HepG2 (cell line): ENCODE results near the gene STYXL2. TPM values are rescaled to one million over a fixed set of nuclear protein-coding genes. Genes with fewer than 3 reads are reported as not detected.

Experiments used
- GABPB1 ChIP-seq: IDR thresholded peaks from 2 replicates; pipeline ENCODE4 v1.6.1; 2016; ENCODE audit warnings: mild to moderate bottlenecking, missing genetic modification reagents, moderate library complexity, missing compliant biosample characterization
- GTF3A ChIP-seq: sonication (generic); formaldehyde crosslinking; conservative IDR thresholded peaks from 2 replicates; pipeline ENCODE4 v1.4.0; 2020; ENCODE audit warnings: mild to moderate bottlenecking, missing genetic modification reagents
- KDM2A ChIP-seq: sonication (generic); formaldehyde crosslinking; IDR thresholded peaks from 2 replicates; pipeline ENCODE4 v1.4.0; 2020; ENCODE audit warnings: low read depth, missing genetic modification reagents, borderline replicate concordance
- MAFF ChIP-seq: IDR thresholded peaks from 2 replicates; pipeline ENCODE4 v1.6.1; 2011; ENCODE audit warnings: low read depth, low read length, improper control_type of control experiment
- MEIS1 ChIP-seq: sonication (generic); formaldehyde crosslinking; IDR thresholded peaks from 2 replicates; pipeline ENCODE4 v1.9.0; 2021; ENCODE audit warnings: mild to moderate bottlenecking, missing genetic modification reagents, moderate library complexity, borderline replicate concordance
- NCOA1 ChIP-seq: sonication (generic); formaldehyde crosslinking; IDR thresholded peaks from 2 replicates; pipeline ENCODE4 v1.9.0; 2021; ENCODE audit warnings: missing genetic modification reagents
- NR2C2 ChIP-seq: sonication (generic); formaldehyde crosslinking; IDR thresholded peaks from 2 replicates; pipeline ENCODE4 v1.4.0; 2020; ENCODE audit warnings: missing genetic modification reagents, mild to moderate bottlenecking, moderate library complexity, borderline replicate concordance
- RXRB ChIP-seq: IDR thresholded peaks from 2 replicates; pipeline ENCODE4 v1.6.1; 2016; ENCODE audit warnings: borderline replicate concordance, missing genetic modification reagents, missing compliant biosample characterization
- SNAI1 ChIP-seq: sonication (generic); formaldehyde crosslinking; IDR thresholded peaks from 2 replicates; pipeline ENCODE4 v1.5.0; 2020; ENCODE audit warnings: mild to moderate bottlenecking, missing genetic modification reagents, borderline replicate concordance
- SP2 ChIP-seq: sonication (generic); formaldehyde crosslinking; IDR thresholded peaks from 2 replicates; pipeline ENCODE4 v1.5.1; 2020; ENCODE audit warnings: mild to moderate bottlenecking, missing genetic modification reagents
- TARDBP ChIP-seq: sonication (generic); formaldehyde crosslinking; IDR thresholded peaks from 2 replicates; pipeline ENCODE4 v1.8.0; 2022; ENCODE audit warnings: mild to moderate bottlenecking, missing genetic modification reagents
- USF2 ChIP-seq, 2 experiments: sonication (generic) in 1 of 2; formaldehyde crosslinking in 1 of 2; IDR thresholded peaks; 2 replicates each; pipeline versions ENCODE4 v1.5.1 to v1.6.1; 2011 to 2020; ENCODE audit warnings: borderline replicate concordance in 1 of 2, low read depth in 1 of 2, low read length in 1 of 2, mild to moderate bottlenecking in 1 of 2, missing genetic modification reagents in 1 of 2, moderate library complexity in 1 of 2
- ZBED4 ChIP-seq: sonication (generic); formaldehyde crosslinking; IDR thresholded peaks from 2 replicates; pipeline ENCODE4 v1.4.0; 2020; ENCODE audit warnings: missing genetic modification reagents, borderline replicate concordance
- ZBTB7A ChIP-seq: sonication (generic); formaldehyde crosslinking; IDR thresholded peaks from 2 replicates; pipeline ENCODE4 v1.8.0; 2022; ENCODE audit warnings: mild to moderate bottlenecking, missing genetic modification reagents
- ZNF280D ChIP-seq: sonication (generic); formaldehyde crosslinking; IDR thresholded peaks from 2 replicates; pipeline ENCODE4 v1.5.1; 2020; ENCODE audit warnings: mild to moderate bottlenecking, missing genetic modification reagents
- ZNF331 ChIP-seq: sonication (generic); formaldehyde crosslinking; IDR thresholded peaks from 2 replicates; pipeline ENCODE4 v1.4.0; 2020; ENCODE audit warnings: missing genetic modification reagents
- ZNF383 ChIP-seq: sonication (generic); formaldehyde crosslinking; IDR thresholded peaks from 2 replicates; pipeline ENCODE4 v1.4.0; 2020; ENCODE audit warnings: missing genetic modification reagents, mild to moderate bottlenecking, borderline replicate concordance
- ZSCAN20 ChIP-seq: sonication (generic); formaldehyde crosslinking; IDR thresholded peaks from 2 replicates; pipeline ENCODE4 v1.4.0; 2020; ENCODE audit warnings: missing genetic modification reagents, mild to moderate bottlenecking, borderline replicate concordance
- polyA plus RNA-seq, 8 experiments: library from polyadenylated mRNA; depleted of rRNA in 3 of 8; stranded (reverse) in 7 of 8; unstranded in 1 of 8; fragments of >200 nt; fragmentation: Illumina TruSeq in 4 of 8; extraction: Trizol in 4 of 8; gene quantifications; 2 replicates each; pipeline versions ENCODE4 v1.2.1 to v1.2.3, GENCODE V29; 2011 to 2016; ENCODE audit warnings: low read depth in 4 of 8, missing spikeins in 1 of 8, mixed read lengths in 1 of 8; ENCODE audit not compliant: insufficient read depth in 1 of 8
- total RNA-seq, 5 experiments: library from RNA; depleted of rRNA; stranded (reverse); fragments of >200 nt; fragmentation: Illumina TruSeq; extraction: Trizol; gene quantifications; 2 replicates each; pipeline ENCODE4 v1.2.3, GENCODE V29; 2016; ENCODE audit warnings: low read depth in 1 of 5
- TF ChIP-seq, protein P1 (sequence below): IDR thresholded peaks from 2 replicates; pipeline ENCODE4 v1.6.1; 2016; ENCODE audit warnings: missing genetic modification reagents, missing compliant biosample characterization

STYXL2 gene
- total and polyA plus RNA-seq, 2 of the 13 experiments (the other 11 are each of a cell fraction or from before 2014, with no cell fraction given): not detected

- TF ChIP-seq ZBED4 (CRISPR knock-in tag) (peak; percentile 62; the same call in 1 of the 2 replicates), ZSCAN20 (CRISPR knock-in tag) (no peak), GABPB1 (CRISPR knock-in tag) (peak; percentile 52; the same call in 1 of the 2 replicates), SP2 (CRISPR knock-in tag) (no peak), RXRB (CRISPR knock-in tag) (no peak), ZNF383 (no peak), ZNF280D (CRISPR knock-in tag) (no peak), GTF3A (CRISPR knock-in tag) (no peak), MEIS1 (CRISPR knock-in tag) (no peak), SNAI1 (CRISPR knock-in tag) (no peak), NCOA1 (CRISPR knock-in tag) (no peak), ZNF331 (0 out of 2 replicates have a peak, but pooled peaks have one; percentile 14), TARDBP (CRISPR knock-in tag) (no peak), USF2 (IDR thresholded peaks at IDR 0.05; ENCODE audit: low read depth, low read length) (no peak), USF2 (CRISPR knock-in tag; IDR thresholded peaks at IDR 0.05; ENCODE audit: borderline replicate concordance) (no peak), NR2C2 (CRISPR knock-in tag) (no peak), MAFF (no peak), KDM2A (CRISPR knock-in tag) (peak; percentile 74; the same call in 1 of the 2 replicates), ZBTB7A (CRISPR knock-in tag) (no peak)
- TF ChIP-seq, protein P1, sequence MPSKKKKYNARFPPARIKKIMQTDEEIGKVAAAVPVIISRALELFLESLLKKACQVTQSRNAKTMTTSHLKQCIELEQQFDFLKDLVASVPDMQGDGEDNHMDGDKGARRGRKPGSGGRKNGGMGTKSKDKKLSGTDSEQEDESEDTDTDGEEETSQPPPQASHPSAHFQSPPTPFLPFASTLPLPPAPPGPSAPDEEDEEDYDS (CRISPR knock-in tag): 0 out of 2 replicates have a peak, but pooled peaks have one; percentile 19
Observed at GRCh38 chr1:167066333-167067122, 27.3 kb upstream of the STYXL2 start (continued).
